Large intestine (tissue), 3 donors: ENCODE results near the gene RUVBL1. TPM values are rescaled to one million over a fixed set of nuclear protein-coding genes. Genes with fewer than 3 reads are reported as not detected.

ENCODE experiments used
- DNase-seq, 2 donors: peaks; one replicate each; pipeline versions ENCODE4 v3.0.0 to v3.0.0-alpha.2; 2013
- H3K27ac ChIP-seq: one replicate; pipeline ENCODE4 v1.5.1; 2013; ENCODE audit warnings: low read length
- H3K27me3 ChIP-seq: 2 replicates; pipeline ENCODE4 v1.6.1; 2013; ENCODE audit warnings: low read length; ENCODE audit not compliant: control insufficient read depth, insufficient read depth
- H3K36me3 ChIP-seq: 2 replicates; pipeline ENCODE4 v1.6.1; 2013; ENCODE audit warnings: low read length; ENCODE audit not compliant: control insufficient read depth, insufficient read depth
- H3K4me1 ChIP-seq: one replicate; pipeline ENCODE4 v1.6.1; 2013; ENCODE audit warnings: low read length; ENCODE audit not compliant: control insufficient read depth, insufficient read depth
- H3K4me3 ChIP-seq: one replicate; pipeline ENCODE4 v1.5.1; 2013; ENCODE audit warnings: low read length
- H3K9me3 ChIP-seq: one replicate; pipeline ENCODE4 v1.6.1; 2013; ENCODE audit warnings: mild to moderate bottlenecking, low read depth, low read length, moderate library complexity; ENCODE audit not compliant: control insufficient read depth
- WGBS: methylation state at CpG from one replicate; pipeline ENCODE4 v1.1.5; 2013; ENCODE audit warnings: low lambda C conversion rate; ENCODE audit not compliant: insufficient coverage; 5-methylcytosine and 5-hydroxymethylcytosine counted together
- polyA plus RNA-seq: library from polyadenylated mRNA; unstranded; fragments of 120-200 nt; gene quantifications from one replicate; pipeline ENCODE4 v1.2.1, GENCODE V29; 2013

Gene RUVBL1
- polyA plus RNA-seq, 1 donor: 35.2 TPM

GRCh38 chr3:128083980-128084674 is 39.5 kb downstream of the RUVBL1 start:
- WGBS: no CpG with 5 or more reads among the region's 9 CpGs
- H3K4me3 ChIP-seq: no peak overlapping the region
- DNase-seq: peak in 1 of 2 donors; percentile 40
- no peaks in the 10 kb centered on the region for H3K27me3 ChIP-seq
- no peak overlapping the region for H3K27ac ChIP-seq
- peaks cover 60% of the 10 kb centered on the region for H3K36me3 ChIP-seq
- no peaks in the 10 kb centered on the region for H3K9me3 ChIP-seq
- no peaks in the 10 kb centered on the region for H3K4me1 ChIP-seq

GRCh38 chr3:128083396-128083795 is 40.2 kb downstream of the RUVBL1 start:
- WGBS: no CpG with 5 or more reads among the region's 10 CpGs
- no peaks in the 10 kb centered on the region for H3K4me1 ChIP-seq
- no peaks in the 10 kb centered on the region for H3K9me3 ChIP-seq
- no peak overlapping the region for H3K27ac ChIP-seq
- peaks cover 64% of the 10 kb centered on the region for H3K36me3 ChIP-seq
- no peak overlapping the region for H3K4me3 ChIP-seq
- no peak for DNase-seq
- H3K27me3 ChIP-seq: no peaks in the 10 kb centered on the region

- no peak for DNase-seq
- peaks cover 65% of the 10 kb centered on the region for H3K36me3 ChIP-seq
- H3K4me1 ChIP-seq: no peaks in the 10 kb centered on the region
- 100% methylated on average over 1 of the region's 10 CpGs for WGBS
- H3K27ac ChIP-seq: no peak overlapping the region
- no peak overlapping the region for H3K4me3 ChIP-seq
- H3K27me3 ChIP-seq: no peaks in the 10 kb centered on the region
- H3K9me3 ChIP-seq: no peaks in the 10 kb centered on the region
These were observed 41.1 kb downstream of the RUVBL1 start for GRCh38 chr3:128082546-128082945.

GRCh38 chr3:128081846-128082245 is 41.8 kb downstream of the RUVBL1 start:
- WGBS: no CpG with 5 or more reads among the region's 4 CpGs
- no peak for DNase-seq

GRCh38 chr3:128081226-128081625 is 42.4 kb downstream of the RUVBL1 start:
- Histone ChIP-seq H3K36me3 (peaks cover 54% of the 10 kb centered on the region), H3K4me1 (peaks cover 4% of the 10 kb centered on the region), H3K9me3 (peaks cover 1% of the 10 kb centered on the region), H3K27ac (no peak overlapping the region), H3K27me3 (peaks cover 5% of the 10 kb centered on the region), H3K4me3 (no peak overlapping the region)
- DNase-seq: no peak
- WGBS: no CpG with 5 or more reads among the region's 6 CpGs

More at GRCh38 chr3:128081846-128082245, 41.8 kb downstream of the RUVBL1 start:
- no peaks in the 10 kb centered on the region for H3K27me3 ChIP-seq
- H3K4me3 ChIP-seq: no peak overlapping the region
- H3K4me1 ChIP-seq: no peaks in the 10 kb centered on the region
- H3K36me3 ChIP-seq: peaks cover 59% of the 10 kb centered on the region
- H3K9me3 ChIP-seq: no peaks in the 10 kb centered on the region
- H3K27ac ChIP-seq: no peak overlapping the region

- 100% methylated on average over 1 of the region's 6 CpGs for WGBS
- DNase-seq: no peak
- Histone ChIP-seq H3K27me3 (peaks cover 11% of the 10 kb centered on the region), H3K4me3 (no peak overlapping the region), H3K27ac (no peak overlapping the region), H3K36me3 (peaks cover 48% of the 10 kb centered on the region), H3K9me3 (peaks cover 7% of the 10 kb centered on the region), H3K4me1 (peaks cover 9% of the 10 kb centered on the region)
These were observed 43.1 kb downstream of the RUVBL1 start for GRCh38 chr3:128080323-128081080.

- peaks cover 9% of the 10 kb centered on the region for H3K4me1 ChIP-seq
- no peak overlapping the region for H3K27ac ChIP-seq
- peaks cover 7% of the 10 kb centered on the region for H3K9me3 ChIP-seq
- no peak for DNase-seq
- no peak overlapping the region for H3K4me3 ChIP-seq
- H3K36me3 ChIP-seq: peaks cover 41% of the 10 kb centered on the region
- peaks cover 11% of the 10 kb centered on the region for H3K27me3 ChIP-seq
- no CpG with 5 or more reads among the region's 9 CpGs for WGBS
These were observed 43.8 kb downstream of the RUVBL1 start for GRCh38 chr3:128079823-128080222.

- Histone ChIP-seq H3K4me1 (peaks cover 9% of the 10 kb centered on the region), H3K36me3 (peaks cover 35% of the 10 kb centered on the region), H3K27me3 (peaks cover 11% of the 10 kb centered on the region), H3K9me3 (peaks cover 7% of the 10 kb centered on the region), H3K27ac (no peak overlapping the region), H3K4me3 (no peak overlapping the region)
- DNase-seq: no peak
- WGBS: no CpG with 5 or more reads among the region's 8 CpGs
These were observed 44.7 kb downstream of the RUVBL1 start for GRCh38 chr3:128078875-128079274.

- H3K27ac ChIP-seq: no peak overlapping the region
- no CpG with 5 or more reads among the region's 5 CpGs for WGBS
These were observed 45.3 kb downstream of the RUVBL1 start for GRCh38 chr3:128078322-128078721.

GRCh38 chr3:128077665-128078064 is 45.9 kb downstream of the RUVBL1 start:
- H3K4me3 ChIP-seq: no peak overlapping the region
- no CpG with 5 or more reads among the region's 1 CpG for WGBS
- no peak overlapping the region for H3K27ac ChIP-seq

More at GRCh38 chr3:128078322-128078721, 45.3 kb downstream of the RUVBL1 start:
- H3K27me3 ChIP-seq: peaks cover 11% of the 10 kb centered on the region
- H3K4me3 ChIP-seq: no peak overlapping the region
- peaks cover 9% of the 10 kb centered on the region for H3K4me1 ChIP-seq
- H3K9me3 ChIP-seq: peaks cover 7% of the 10 kb centered on the region
- peaks cover 33% of the 10 kb centered on the region for H3K36me3 ChIP-seq
- DNase-seq: no peak

More at GRCh38 chr3:128077665-128078064, 45.9 kb downstream of the RUVBL1 start:
- DNase-seq: no peak
- Histone ChIP-seq H3K4me1 (peaks cover 9% of the 10 kb centered on the region), H3K27me3 (peaks cover 11% of the 10 kb centered on the region), H3K9me3 (peaks cover 7% of the 10 kb centered on the region), H3K36me3 (peaks cover 34% of the 10 kb centered on the region)
